SW 1271 (cell line): ENCODE results near the gene ZFP36L1.

Experiments
- DNase-seq, 2 experiments: peaks; one replicate each; lab custom pipeline; 2025; lab: John Stamatoyannopoulos, UW

Gene ZFP36L1

GRCh38 chr14:68795597-68796417, 2.9 kb upstream of the ZFP36L1 start:
- DNase-seq = peak; percentile 46 to 73

- peak in 1 of 2 experiments; percentile 65 for DNase-seq
Measured at GRCh38 chr14:68794851-68795596, 2.2 kb upstream of the ZFP36L1 start.

- peak; percentile 58 to 78 for DNase-seq
Measured at GRCh38 chr14:68794130-68794850, 1.4 kb upstream of the ZFP36L1 start.

GRCh38 chr14:68793734-68794129, 865 bp upstream of the ZFP36L1 start:
- DNase-seq = no peak

GRCh38 chr14:68792678-68792978, 239 bp downstream of the ZFP36L1 start:
- DNase-seq = no peak

- no peak for DNase-seq
Measured at GRCh38 chr14:68791902-68792677, 777 bp downstream of the ZFP36L1 start.

- DNase-seq = peak in 1 of 2 experiments; percentile 53
Measured at GRCh38 chr14:68791078-68791901, 1.6 kb downstream of the ZFP36L1 start.

GRCh38 chr14:68790644-68791077, 2.2 kb downstream of the ZFP36L1 start:
- peak in 1 of 2 experiments; percentile 55 for DNase-seq

GRCh38 chr14:68789821-68790643, 2.8 kb downstream of the ZFP36L1 start:
- no peak for DNase-seq

- DNase-seq = peak; percentile 33 to 84
Measured at GRCh38 chr14:68788996-68789820, 3.7 kb downstream of the ZFP36L1 start.

- no peak for DNase-seq
Measured at GRCh38 chr14:68788275-68788995, 4.4 kb downstream of the ZFP36L1 start.

- DNase-seq = no peak
Measured at GRCh38 chr14:68787092-68787992, 5.5 kb downstream of the ZFP36L1 start.

- peak; percentile 14 to 47 for DNase-seq
Measured at GRCh38 chr14:68786491-68787091, 6.3 kb downstream of the ZFP36L1 start.

- peak in 1 of 2 experiments; percentile 24 for DNase-seq
Measured at GRCh38 chr14:68785534-68786490, 7.1 kb downstream of the ZFP36L1 start.

GRCh38 chr14:68784978-68785533, 7.8 kb downstream of the ZFP36L1 start:
- DNase-seq = peak; percentile 54 to 62
